GM21576 (cell line): ENCODE measurements around the gene PCBP3.
"Not testable (repeated sequence)": the region's sequence is repeated elsewhere in the genome, so short reads cannot be mapped to it uniquely, and the experiment has no call there.

ENCODE experiments used
- ATAC-seq: cut with Tn5 transposase; IDR thresholded peaks from one replicate; pipeline ENCODE4 v1.9.1; 2021; ENCODE audit warnings: mild to moderate bottlenecking, moderate library complexity; ENCODE audit not compliant: unreplicated experiment

The PCBP3 gene

DNA sequence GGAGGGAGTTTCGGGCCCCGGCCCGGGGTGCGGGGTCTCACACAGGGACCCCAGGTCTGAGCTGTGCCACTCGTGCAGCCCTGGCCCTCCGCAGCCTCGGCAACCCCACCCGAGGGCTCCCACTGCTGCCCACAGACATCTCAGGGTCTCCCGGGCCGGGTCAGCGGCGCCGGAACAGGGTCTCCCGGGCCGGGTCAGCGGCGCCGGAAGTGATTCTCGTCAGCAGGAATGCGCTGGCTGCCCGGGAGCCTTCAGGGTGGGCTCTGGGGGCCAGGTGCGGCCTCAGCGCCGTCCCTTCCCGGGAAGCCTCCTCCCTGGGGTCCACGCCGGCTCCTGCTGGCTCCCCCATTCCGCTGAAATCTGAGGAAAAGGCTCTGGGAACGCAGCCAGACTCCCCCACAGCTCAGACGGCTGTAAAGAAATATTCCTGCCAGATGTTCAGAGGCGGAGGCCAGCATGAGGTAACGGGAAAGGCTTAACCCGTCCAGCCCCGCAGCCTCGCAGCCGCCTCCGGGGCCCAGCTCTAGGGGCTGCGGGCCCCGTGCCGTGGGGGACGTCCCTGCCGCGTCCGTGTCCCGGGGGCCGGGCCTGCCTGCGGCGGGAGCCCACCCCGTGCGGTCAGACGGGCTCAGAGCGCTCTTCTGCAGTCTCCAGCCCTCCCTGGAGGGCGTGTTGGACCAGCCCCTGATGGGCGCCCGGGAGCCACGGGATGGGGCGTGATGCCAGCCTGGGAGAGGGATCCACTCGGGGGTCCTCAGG lies 329.4 kb downstream of the PCBP3 start:
- ATAC-seq: no peak

DNA sequence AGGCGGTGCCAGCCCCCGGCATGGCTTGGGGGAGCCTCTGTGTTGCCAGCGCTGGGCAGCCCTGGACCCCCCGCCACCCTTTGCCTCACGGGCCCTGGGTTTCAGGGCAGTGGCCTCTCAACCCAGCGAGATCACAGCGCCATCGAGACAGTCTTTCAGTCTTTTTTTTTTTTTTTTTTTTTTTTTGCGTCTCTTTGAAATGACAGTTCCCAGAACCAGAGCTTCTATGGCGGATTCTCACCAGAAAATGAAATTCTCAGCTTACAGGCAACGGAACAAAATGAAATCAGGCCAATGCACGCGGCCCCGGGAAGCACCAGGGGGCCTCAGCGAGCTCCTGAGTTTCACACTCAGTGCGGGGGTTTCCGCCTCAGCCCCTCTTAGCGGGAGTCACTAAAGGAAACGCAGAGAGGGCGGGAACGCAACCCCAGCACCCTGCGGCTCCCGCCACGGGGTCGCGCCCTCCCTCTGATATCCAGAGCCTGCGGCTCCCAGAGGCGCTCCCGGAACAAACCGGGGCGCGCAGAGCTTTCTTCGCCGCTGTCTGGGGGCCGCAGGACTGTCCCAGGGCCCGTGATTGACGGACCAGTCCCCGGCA lies 330.0 kb downstream of the PCBP3 start:
- ATAC-seq: no peak

GRCh38 chr21:45974073-45975019 lies 330.8 kb downstream of the PCBP3 start:
- no peak for ATAC-seq

- ATAC-seq: no peak
These were observed 331.6 kb downstream of the PCBP3 start for GRCh38 chr21:45975020-45975666.

- ATAC-seq: not testable (repeated sequence)
These were observed 332.3 kb downstream of the PCBP3 start for GRCh38 chr21:45975667-45976409.

- no peak for ATAC-seq
These were observed 333.3 kb downstream of the PCBP3 start for GRCh38 chr21:45976701-45977311.

GRCh38 chr21:45977396-45977795 lies 333.9 kb downstream of the PCBP3 start:
- ATAC-seq: no peak

- ATAC-seq: no peak
These were observed 335.7 kb downstream of the PCBP3 start for GRCh38 chr21:45979141-45979631.

- no peak for ATAC-seq
These were observed 336.1 kb downstream of the PCBP3 start for GRCh38 chr21:45979651-45980050.

GRCh38 chr21:45980271-45980670 lies 336.7 kb downstream of the PCBP3 start:
- ATAC-seq: no peak

GRCh38 chr21:45980697-45981096 lies 337.2 kb downstream of the PCBP3 start:
- ATAC-seq: no peak

GRCh38 chr21:45981151-45982091 lies 337.9 kb downstream of the PCBP3 start, which contains the start of gene COL6A1:
Gene COL6A1 (plus strand): TSS chr21:45981770. CDS start chr21:45981851, 81 bp downstream.
- no peak for ATAC-seq

- no peak for ATAC-seq
These were observed 338.7 kb downstream of the PCBP3 start for GRCh38 chr21:45982092-45982757.

DNA sequence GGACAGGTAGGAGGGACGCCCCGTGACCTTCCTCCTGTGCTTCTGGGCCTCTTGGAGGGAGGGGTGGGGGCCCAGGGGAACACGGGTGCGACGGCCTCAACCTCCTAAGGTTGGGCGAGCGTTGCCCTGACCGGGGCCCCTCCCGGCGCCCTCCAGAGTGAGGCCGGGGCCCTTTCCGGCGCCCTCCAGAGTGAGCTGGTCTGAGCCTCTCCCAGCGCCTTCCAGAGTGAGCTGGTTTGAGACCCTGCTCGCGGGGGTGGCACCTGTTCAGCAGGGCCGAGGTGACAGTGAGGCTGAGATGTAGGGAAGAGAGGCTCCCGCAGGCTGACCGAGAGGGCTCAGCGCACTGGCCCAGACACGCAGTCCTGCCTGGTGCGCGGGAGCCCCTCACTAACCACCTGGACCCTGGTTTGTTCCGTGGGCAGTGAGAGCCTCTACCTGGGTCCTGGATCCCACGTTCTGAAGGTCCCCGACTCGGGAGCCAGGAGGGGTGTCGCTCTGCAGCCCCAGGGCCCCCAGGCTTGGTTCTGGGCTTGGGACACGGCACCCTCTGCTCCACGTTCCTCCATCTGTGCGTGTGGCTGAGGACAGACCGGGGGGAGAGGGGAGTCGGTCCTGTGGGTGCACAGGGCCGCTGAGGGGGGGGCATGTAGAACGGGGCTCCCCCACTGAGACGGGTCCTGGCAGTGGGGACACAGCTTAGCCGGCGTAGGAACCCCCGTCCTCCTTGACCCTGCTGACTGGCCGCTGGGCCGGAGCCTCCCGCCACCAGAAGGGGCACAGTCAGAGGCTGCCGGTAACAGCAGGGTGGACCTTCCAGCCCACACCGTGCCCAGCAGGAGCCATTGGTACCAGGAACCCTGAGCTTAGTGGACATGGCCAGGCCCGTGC lies 339.5 kb downstream of the PCBP3 start:
- no peak for ATAC-seq

DNA sequence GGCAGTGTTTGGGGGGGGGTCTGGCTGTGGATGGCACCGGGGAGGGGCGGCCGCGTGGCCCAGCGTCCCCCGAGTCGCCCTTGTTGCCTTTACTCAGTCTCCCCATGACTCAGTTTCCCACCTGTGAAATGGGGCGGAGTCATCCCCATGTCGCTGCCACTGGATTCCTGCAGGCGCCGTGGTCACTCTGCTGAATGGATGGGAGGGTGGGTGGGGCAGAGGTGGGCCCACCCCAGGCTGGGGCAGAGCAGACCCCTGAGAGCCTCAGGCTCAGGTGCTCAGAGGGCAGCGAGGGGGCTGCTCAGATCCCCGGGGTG lies 340.1 kb downstream of the PCBP3 start:
- ATAC-seq: no peak

DNA sequence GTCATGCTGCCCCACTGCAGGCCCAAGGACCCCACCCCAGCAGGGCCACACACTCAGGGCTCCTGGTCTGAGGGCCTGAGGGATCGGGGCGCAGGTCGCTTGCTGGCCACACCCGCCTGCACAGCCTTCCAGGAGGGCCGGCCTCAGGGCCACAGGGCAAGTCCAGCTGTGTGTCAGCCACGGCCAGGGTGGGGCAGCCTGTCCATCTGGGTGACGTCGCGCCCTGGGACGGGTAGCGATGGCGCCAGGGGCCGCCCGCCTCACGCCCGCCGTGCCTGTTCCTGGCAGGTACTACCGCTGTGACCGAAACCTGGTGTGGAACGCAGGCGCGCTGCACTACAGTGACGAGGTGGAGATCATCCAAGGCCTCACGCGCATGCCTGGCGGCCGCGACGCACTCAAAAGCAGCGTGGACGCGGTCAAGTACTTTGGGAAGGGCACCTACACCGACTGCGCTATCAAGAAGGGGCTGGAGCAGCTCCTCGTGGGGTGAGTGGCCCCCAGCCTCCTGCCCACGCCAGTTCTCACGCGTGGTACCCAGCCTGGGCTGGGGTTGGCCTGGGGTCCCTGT lies 340.5 kb downstream of the PCBP3 start:
- ATAC-seq: no peak

DNA sequence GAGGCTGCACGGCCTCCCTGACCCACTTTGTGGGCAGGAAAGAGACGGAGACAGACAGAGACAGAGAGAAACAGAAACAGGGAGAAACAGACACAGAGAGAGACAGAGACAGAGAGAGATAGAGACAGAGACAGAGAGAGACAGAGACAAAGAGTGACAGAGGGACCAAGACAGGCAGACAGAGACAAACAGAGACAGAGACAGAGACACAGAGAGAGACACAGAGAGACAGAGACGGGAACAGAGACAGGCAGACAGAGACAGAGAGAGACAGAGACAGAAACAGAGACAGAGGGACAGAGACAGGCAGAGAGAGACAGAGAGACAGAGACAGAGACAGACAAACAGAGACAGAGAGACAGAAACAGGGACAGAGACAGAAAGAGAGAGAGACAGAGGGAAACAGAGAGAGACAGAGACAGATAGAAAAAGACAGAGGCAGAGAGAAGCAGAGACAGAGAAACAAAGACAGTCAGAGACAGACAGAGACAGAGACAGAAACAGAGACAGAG lies 341.1 kb downstream of the PCBP3 start:
- ATAC-seq: no peak
